ENCODE data around the gene FHIT.
"Not testable (repeated sequence)": the region's sequence is repeated elsewhere in the genome, so short reads cannot be mapped to it uniquely, and the experiment has no call there.

Gene FHIT

DNA sequence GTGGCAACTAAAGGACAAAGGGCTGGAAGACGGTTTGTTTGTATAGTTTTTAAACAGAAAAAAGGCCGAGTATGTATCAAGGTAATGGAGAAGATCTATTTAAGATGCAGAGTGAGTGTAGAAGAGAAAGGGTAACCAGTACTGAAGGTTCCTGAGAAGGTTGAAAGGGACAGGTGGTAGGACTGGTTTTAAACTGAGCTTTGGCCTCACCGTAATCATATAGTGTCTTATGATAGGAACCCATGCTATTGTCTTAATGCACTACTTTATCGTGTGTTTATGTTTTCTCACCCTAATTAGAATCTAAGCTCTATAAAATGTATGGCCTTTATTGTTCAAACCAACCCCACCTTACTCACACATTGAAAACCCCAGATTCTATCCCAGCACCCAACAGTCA, 32.7 kb downstream of the FHIT start:
- peaks cover 5% of the 10 kb centered on the region for H3K27me3 Mint-ChIP-seq (ENCODE audit: low read depth, poor library complexity)
- no peaks in the 10 kb centered on the region for H3K4me1 Mint-ChIP-seq
- no peak overlapping the region for H3K27ac Mint-ChIP-seq
- DNase-seq = no peak
- H3K4me3 Mint-ChIP-seq = no peak overlapping the region
- TF ChIP-seq, protein P1, sequence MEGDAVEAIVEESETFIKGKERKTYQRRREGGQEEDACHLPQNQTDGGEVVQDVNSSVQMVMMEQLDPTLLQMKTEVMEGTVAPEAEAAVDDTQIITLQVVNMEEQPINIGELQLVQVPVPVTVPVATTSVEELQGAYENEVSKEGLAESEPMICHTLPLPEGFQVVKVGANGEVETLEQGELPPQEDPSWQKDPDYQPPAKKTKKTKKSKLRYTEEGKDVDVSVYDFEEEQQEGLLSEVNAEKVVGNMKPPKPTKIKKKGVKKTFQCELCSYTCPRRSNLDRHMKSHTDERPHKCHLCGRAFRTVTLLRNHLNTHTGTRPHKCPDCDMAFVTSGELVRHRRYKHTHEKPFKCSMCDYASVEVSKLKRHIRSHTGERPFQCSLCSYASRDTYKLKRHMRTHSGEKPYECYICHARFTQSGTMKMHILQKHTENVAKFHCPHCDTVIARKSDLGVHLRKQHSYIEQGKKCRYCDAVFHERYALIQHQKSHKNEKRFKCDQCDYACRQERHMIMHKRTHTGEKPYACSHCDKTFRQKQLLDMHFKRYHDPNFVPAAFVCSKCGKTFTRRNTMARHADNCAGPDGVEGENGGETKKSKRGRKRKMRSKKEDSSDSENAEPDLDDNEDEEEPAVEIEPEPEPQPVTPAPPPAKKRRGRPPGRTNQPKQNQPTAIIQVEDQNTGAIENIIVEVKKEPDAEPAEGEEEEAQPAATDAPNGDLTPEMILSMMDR (IDR thresholded peaks at IDR 0.05) = no peak
- peaks cover 31% of the 10 kb centered on the region for H3K9me3 Mint-ChIP-seq
- H3K36me3 Mint-ChIP-seq (ENCODE audit: low read depth) = peaks cover 17% of the 10 kb centered on the region

DNA sequence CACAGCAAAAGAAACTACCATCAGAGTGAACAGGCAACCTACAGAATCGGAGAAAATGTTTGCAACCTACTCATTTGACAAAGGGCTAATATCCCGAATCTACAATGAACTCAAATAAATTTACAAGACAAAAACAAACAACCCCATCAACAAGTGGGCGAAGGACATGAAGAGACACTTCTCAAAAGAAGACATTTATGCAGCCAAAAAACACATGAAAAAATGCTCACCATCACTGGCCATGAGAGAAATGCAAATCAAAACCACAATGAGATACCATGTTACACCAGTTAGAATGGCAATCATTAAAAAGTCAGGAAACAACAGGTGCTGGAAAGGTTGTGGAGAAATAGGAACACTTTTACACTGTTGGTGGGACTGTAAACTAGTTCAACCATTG, 35.1 kb downstream of the FHIT start:
- not testable (repeated sequence) for DNase-seq; H3K4me3 Mint-ChIP-seq; H3K4me1 Mint-ChIP-seq; H3K27me3 Mint-ChIP-seq (ENCODE audit: low read depth, poor library complexity); H3K27ac Mint-ChIP-seq
- Mint-ChIP-seq H3K9me3 (peaks cover 53% of the 10 kb centered on the region), H3K36me3 (ENCODE audit: low read depth) (peaks cover 34% of the 10 kb centered on the region)

DNA sequence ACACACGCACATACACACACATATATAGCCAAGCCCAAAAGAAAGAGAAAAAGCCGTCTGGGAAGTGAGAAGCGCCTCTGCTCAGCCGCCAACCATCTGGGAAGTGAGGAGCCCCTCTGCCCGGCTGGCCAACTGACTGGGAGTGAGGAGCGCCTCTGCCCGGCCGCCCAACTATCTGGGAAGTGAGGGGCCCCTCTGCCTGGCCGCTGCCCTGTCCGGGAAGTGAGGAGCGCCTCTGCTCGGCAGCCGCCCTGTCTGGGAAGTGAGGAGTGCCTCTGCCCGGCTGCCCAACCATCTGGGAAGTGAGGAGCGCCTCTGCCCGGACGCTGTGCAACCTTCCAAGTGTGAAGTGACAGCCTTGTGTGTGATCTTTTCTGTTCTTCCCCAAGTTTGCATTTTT, 49.2 kb downstream of the FHIT start:
- Mint-ChIP-seq H3K9me3 (peaks cover 38% of the 10 kb centered on the region), H3K27ac (peak overlapping the region; percentile 54), H3K27me3 (ENCODE audit: low read depth, poor library complexity) (no peaks in the 10 kb centered on the region), H3K4me1 (peaks cover 24% of the 10 kb centered on the region), H3K4me3 (no peak overlapping the region), H3K36me3 (ENCODE audit: low read depth) (peaks cover 17% of the 10 kb centered on the region)
- no peak for DNase-seq
- TF ChIP-seq, protein P1 (IDR thresholded peaks at IDR 0.05) = no peak

DNA sequence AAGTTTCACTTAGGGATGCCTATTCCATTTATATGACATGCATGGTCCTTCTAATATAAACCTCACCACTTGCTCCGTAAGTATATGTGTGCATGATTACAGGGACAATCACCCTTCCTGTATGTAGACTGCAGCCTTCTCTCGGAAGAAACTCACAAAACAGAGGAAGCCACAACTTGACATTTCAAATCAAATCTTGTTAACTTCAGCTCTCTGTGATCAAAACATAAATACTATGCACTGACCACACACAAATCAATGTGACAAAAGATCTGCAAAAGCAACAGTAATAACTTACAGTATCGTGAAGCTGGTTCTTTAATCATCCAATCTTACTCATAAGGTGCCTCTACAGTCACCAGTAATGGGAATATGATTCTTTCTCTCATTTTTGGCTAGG, 50.2 kb downstream of the FHIT start:
- Mint-ChIP-seq H3K36me3 (ENCODE audit: low read depth) (peaks cover 17% of the 10 kb centered on the region), H3K27me3 (ENCODE audit: low read depth, poor library complexity) (no peaks in the 10 kb centered on the region), H3K4me1 (peaks cover 30% of the 10 kb centered on the region), H3K27ac (no peak overlapping the region), H3K9me3 (peaks cover 31% of the 10 kb centered on the region), H3K4me3 (no peak overlapping the region)
- no peak for DNase-seq
- TF ChIP-seq, protein P1 (IDR thresholded peaks at IDR 0.05) = no peak

DNA sequence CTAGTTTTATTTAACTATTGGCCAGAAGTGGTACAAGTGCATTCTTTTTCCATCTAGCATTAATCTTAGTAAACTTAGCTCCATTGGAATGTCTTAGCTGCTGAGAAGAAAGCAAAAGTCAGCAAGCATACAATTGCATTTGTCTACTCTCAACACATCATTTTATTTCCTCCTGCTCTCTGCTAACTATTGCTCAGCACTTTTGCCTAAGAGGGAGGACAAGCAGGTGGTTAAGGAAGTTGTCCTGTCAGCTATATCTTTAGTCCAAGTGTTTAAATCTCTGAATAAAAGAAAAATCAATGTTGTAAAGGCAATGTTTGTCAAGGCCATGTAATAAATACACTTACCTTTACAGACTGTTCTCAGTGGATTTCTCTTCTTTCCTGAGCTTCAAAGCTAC, 51.0 kb downstream of the FHIT start:
- Mint-ChIP-seq H3K4me3 (no peak overlapping the region), H3K4me1 (peaks cover 32% of the 10 kb centered on the region), H3K27ac (no peak overlapping the region), H3K27me3 (ENCODE audit: low read depth, poor library complexity) (no peaks in the 10 kb centered on the region), H3K9me3 (peaks cover 27% of the 10 kb centered on the region), H3K36me3 (ENCODE audit: low read depth) (peaks cover 17% of the 10 kb centered on the region)
- TF ChIP-seq, protein P1 (IDR thresholded peaks at IDR 0.05) = no peak
- no peak for DNase-seq

DNA sequence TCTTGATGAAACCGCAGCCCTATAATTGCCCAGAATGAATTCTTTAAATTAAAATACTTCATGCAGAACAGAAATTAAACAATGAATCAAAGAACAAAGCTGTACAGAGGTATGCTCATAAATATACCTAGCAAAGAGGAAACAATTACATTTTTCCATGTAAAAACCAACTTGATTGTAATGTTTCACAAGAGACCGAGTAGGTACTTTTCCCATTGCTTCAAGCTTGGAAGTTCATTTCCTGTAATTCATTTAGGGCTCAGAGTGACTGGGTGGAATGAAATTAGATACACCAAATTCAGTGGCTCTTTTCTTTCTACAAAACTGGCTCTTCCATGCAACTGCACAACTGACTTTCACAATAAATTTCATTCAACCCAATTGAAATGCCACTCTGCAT, 51.4 kb downstream of the FHIT start:
- Mint-ChIP-seq H3K36me3 (ENCODE audit: low read depth) (peaks cover 17% of the 10 kb centered on the region), H3K9me3 (peaks cover 27% of the 10 kb centered on the region), H3K27ac (no peak overlapping the region), H3K4me1 (peaks cover 36% of the 10 kb centered on the region), H3K4me3 (no peak overlapping the region), H3K27me3 (ENCODE audit: low read depth, poor library complexity) (no peaks in the 10 kb centered on the region)
- no peak for DNase-seq
- TF ChIP-seq, protein P1 (IDR thresholded peaks at IDR 0.05) = no peak
